Cardiac muscle cell (in vitro differentiated cells and primary cell): Measurements from ENCODE around the gene KCNT1. TPM values are rescaled to one million over a fixed set of nuclear protein-coding genes. Genes with fewer than 3 reads are reported as not detected.

Experiments
- DNase-seq, 2 donors: peaks; one replicate each; pipeline versions ENCODE4 v3.0.0 to v3.0.0-alpha.2; 2010 to 2017; ENCODE audit warnings: low read depth in 1 of 2, low spot score in 1 of 2
- H3K27ac ChIP-seq: fragments of 200-600 bp; sonication (generic); 2 replicates; pipeline ENCODE4 v1.5.1; 2016
- H3K27me3 ChIP-seq: fragments of 200-600 bp; sonication (generic); 2 replicates; pipeline ENCODE4 v1.6.0; 2016; ENCODE audit warnings: control low read depth
- H3K36me3 ChIP-seq: fragments of 200-600 bp; sonication (generic); 2 replicates; pipeline ENCODE4 v1.5.1; 2016; ENCODE audit warnings: control low read depth
- H3K4me1 ChIP-seq: fragments of 200-600 bp; sonication (generic); 2 replicates; pipeline ENCODE4 v1.8.1; 2017; ENCODE audit warnings: low read depth, mild to moderate bottlenecking, mixed run types
- H3K4me3 ChIP-seq: fragments of 200-600 bp; sonication (generic); 2 replicates; pipeline ENCODE4 v1.5.1; 2016; ENCODE audit warnings: mild to moderate bottlenecking
- H3K9me3 ChIP-seq: fragments of 200-600 bp; sonication (generic); 2 replicates; pipeline ENCODE4 v1.5.1; 2017; ENCODE audit warnings: low read depth, mild to moderate bottlenecking, control low read depth
- CTCF ChIP-seq: IDR thresholded peaks from 2 replicates; pipeline ENCODE4 v1.5.1; 2012; ENCODE audit warnings: low read depth, mild to moderate bottlenecking, low read length
- polyA plus RNA-seq: library from polyadenylated mRNA; unstranded; fragments of >200 nt; fragmentation: Nextera tagmentation; extraction: Ambion mirVana; gene quantifications from 2 replicates; pipeline ENCODE4 v1.2.1, GENCODE V29; 2016
- total RNA-seq: library from RNA; depleted of rRNA; stranded (reverse); fragments of >200 nt; gene quantifications from 2 replicates; pipeline ENCODE4 v1.2.3, GENCODE V29; 2016

KCNT1 gene
- total and polyA plus RNA-seq, 2 experiments from 2014 or later = 0.12 to 0.20 TPM

GRCh38 chr9:135839516-135839915, 137.5 kb downstream of the KCNT1 start:
- no peak overlapping the region for H3K4me3 ChIP-seq
- H3K27ac ChIP-seq = no peak overlapping the region
- H3K36me3 ChIP-seq = no peaks in the 10 kb centered on the region
- H3K4me1 ChIP-seq = no peaks in the 10 kb centered on the region
- no peaks in the 10 kb centered on the region for H3K27me3 ChIP-seq
- no peak for DNase-seq
- no peaks in the 10 kb centered on the region for H3K9me3 ChIP-seq
- TF ChIP-seq CTCF = no peak

- H3K4me3 ChIP-seq = no peak overlapping the region
- H3K9me3 ChIP-seq = no peaks in the 10 kb centered on the region
- H3K27ac ChIP-seq = no peak overlapping the region
- no peaks in the 10 kb centered on the region for H3K27me3 ChIP-seq
- H3K4me1 ChIP-seq = no peaks in the 10 kb centered on the region
- no peaks in the 10 kb centered on the region for H3K36me3 ChIP-seq
- TF ChIP-seq CTCF = no peak
- no peak for DNase-seq
These were observed 138.1 kb downstream of the KCNT1 start for GRCh38 chr9:135840107-135840506.

- H3K36me3 ChIP-seq = no peaks in the 10 kb centered on the region
- no peak for TF ChIP-seq CTCF
- H3K27me3 ChIP-seq = no peaks in the 10 kb centered on the region
- no peaks in the 10 kb centered on the region for H3K4me1 ChIP-seq
- no peak for DNase-seq
- no peak overlapping the region for H3K4me3 ChIP-seq
- no peak overlapping the region for H3K27ac ChIP-seq
- no peaks in the 10 kb centered on the region for H3K9me3 ChIP-seq
These were observed 138.6 kb downstream of the KCNT1 start for GRCh38 chr9:135840539-135840938.

Other genes with a start within 250 kb of the KCNT1 start
- 43.1 and 62.2 TPM in 2 replicates for gene PPP1R26, start 222.4 kb upstream of the KCNT1 start, total RNA-seq
- 25.9 and 33.7 TPM in 2 replicates for gene PPP1R26, start 222.4 kb upstream of the KCNT1 start, polyA plus RNA-seq
- gene MRPS2, start 201.5 kb upstream of the KCNT1 start, total RNA-seq = 64.7 and 76.2 TPM in 2 replicates
- gene MRPS2, start 201.5 kb upstream of the KCNT1 start, polyA plus RNA-seq = 79.9 and 103 TPM in 2 replicates
- gene LCN1, start 180.7 kb upstream of the KCNT1 start, total RNA-seq = not detected in 2 replicates
- 0.37 and 1.2 TPM in 2 replicates for gene LCN1, start 180.7 kb upstream of the KCNT1 start, polyA plus RNA-seq
- 0.53 TPM in 1 of 2 replicates, not detected in the other for gene OBP2A, start 156.1 kb upstream of the KCNT1 start, total RNA-seq
- not detected in 2 replicates for gene OBP2A, start 156.1 kb upstream of the KCNT1 start, polyA plus RNA-seq
- gene PAEP, start 140.4 kb upstream of the KCNT1 start, total RNA-seq = not detected in 2 replicates
- gene PAEP, start 140.4 kb upstream of the KCNT1 start, polyA plus RNA-seq = not detected in 2 replicates
- not detected in 2 replicates for gene GLT6D1, start 62.6 kb upstream of the KCNT1 start, total RNA-seq
- gene GLT6D1, start 62.6 kb upstream of the KCNT1 start, polyA plus RNA-seq = not detected in 2 replicates
- not detected in 2 replicates for gene LCN9, start 38.9 kb upstream of the KCNT1 start, total RNA-seq
- gene LCN9, start 38.9 kb upstream of the KCNT1 start, polyA plus RNA-seq = 0.17 TPM in 1 of 2 replicates, not detected in the other
- not detected in 2 replicates for gene SOHLH1, start 2.7 kb upstream of the KCNT1 start, total RNA-seq
- gene SOHLH1, start 2.7 kb upstream of the KCNT1 start, polyA plus RNA-seq = not detected in 2 replicates
- 47.1 and 64.1 TPM in 2 replicates for gene CAMSAP1, start 205.4 kb downstream of the KCNT1 start, total RNA-seq
- 7.8 and 13.0 TPM in 2 replicates for gene CAMSAP1, start 205.4 kb downstream of the KCNT1 start, polyA plus RNA-seq